ENCODE results near the gene EIF3K.

Gene EIF3K

GRCh38 chr19:38665219-38665931, 46.4 kb downstream of the EIF3K start:
- no peak for TF ChIP-seq CTCF (IDR thresholded peaks at IDR 0.05; ENCODE audit: control extremely low read depth, extremely low read depth, low read depth, missing control alignments)
- ChIA-PET POLR2A (no interaction called here), CTCF (interaction anchor here (0.7 to 2.0 kb wide), 4 partner anchors 9 to 265 kb away, joined by 3 to 8 read pairs (median 4); partner anchors contain the start of genes FAM98C, MRPS12 and SARS2)
- DNase-seq (ENCODE audit: extremely low spot score) = no peak

- no peak for DNase-seq (ENCODE audit: extremely low spot score)
- TF ChIP-seq CTCF (IDR thresholded peaks at IDR 0.05; ENCODE audit: control extremely low read depth, extremely low read depth, low read depth, missing control alignments) = no peak
- ChIA-PET POLR2A (no interaction called here), CTCF (interaction anchor here (1.1 to 2.0 kb wide), 3 partner anchors 8 to 17 kb away, joined by 4 to 8 read pairs (median 8); no protein-coding TSS in a partner anchor)
Measured at GRCh38 chr19:38665950-38666662, 47.1 kb downstream of the EIF3K start.

GRCh38 chr19:38666663-38667511, 47.9 kb downstream of the EIF3K start:
- ChIA-PET CTCF (interaction anchor here (1.1 to 1.9 kb wide), 4 partner anchors 10 to 102 kb away, joined by 3 to 8 read pairs (median 4); no protein-coding TSS in a partner anchor), POLR2A (interaction anchor here (1.0 kb wide), 1 partner anchor 20 kb away, joined by 3 read pairs; the partner anchor contains the start of gene ACTN4)
- no peak for TF ChIP-seq CTCF (IDR thresholded peaks at IDR 0.05; ENCODE audit: control extremely low read depth, extremely low read depth, low read depth, missing control alignments)
- peak; percentile 71 for DNase-seq (ENCODE audit: extremely low spot score)

GRCh38 chr19:38667661-38668171, 48.7 kb downstream of the EIF3K start:
- no peak for DNase-seq (ENCODE audit: extremely low spot score)
- POLR2A ChIA-PET = interaction anchor here (1.0 kb wide), 1 partner anchor 21 kb away, joined by 3 read pairs; the partner anchor contains the start of gene ACTN4
- TF ChIP-seq CTCF (IDR thresholded peaks at IDR 0.05; ENCODE audit: control extremely low read depth, extremely low read depth, low read depth, missing control alignments) = no peak
- CTCF ChIA-PET = interaction anchor here (1.1 to 1.9 kb wide), 4 partner anchors 10 to 265 kb away, joined by 3 to 8 read pairs (median 3); partner anchors contain the start of gene FAM98C

GRCh38 chr19:38669552-38669951, 50.6 kb downstream of the EIF3K start:
- ChIA-PET CTCF (interaction anchor here (1.0 to 3.5 kb wide), 7 partner anchors 10 to 260 kb away, joined by 3 to 19 read pairs (median 5); partner anchors contain the start of gene ACTN4), POLR2A (no interaction called here)
- TF ChIP-seq CTCF (IDR thresholded peaks at IDR 0.05; ENCODE audit: control extremely low read depth, extremely low read depth, low read depth, missing control alignments) = no peak
- no peak for DNase-seq (ENCODE audit: extremely low spot score)

Data from GM10248 (cell line).